ENCODE data around the gene ALG8. TPM values are rescaled to one million over a fixed set of nuclear protein-coding genes. Genes with fewer than 3 reads are reported as not detected.
"Not testable (repeated sequence)": the region's sequence is repeated elsewhere in the genome, so short reads cannot be mapped to it uniquely, and the experiment has no call there.

The ALG8 gene
- total RNA-seq, 2 experiments from 2014 or later = 35.1 to 35.9 TPM

GRCh38 chr11:78111298-78111697, 28.1 kb downstream of the ALG8 start:
- no peaks in the 10 kb centered on the region for H3K4me1 Mint-ChIP-seq (ENCODE audit: low read depth)
- no peak for DNase-seq
- H3K9me3 Mint-ChIP-seq = no peaks in the 10 kb centered on the region
- H3K27ac Mint-ChIP-seq = no peak overlapping the region
- intact Hi-C loops (cut with micrococcal nuclease) = no loop called here
- no peak overlapping the region for H3K4me3 Mint-ChIP-seq
- H3K36me3 Mint-ChIP-seq (ENCODE audit: low read depth) = peaks cover 31% of the 10 kb centered on the region
- CTCF ChIA-PET = no interaction called here
- H3K27me3 Mint-ChIP-seq (ENCODE audit: low read depth) = no peaks in the 10 kb centered on the region

- DNase-seq = no peak
- CTCF ChIA-PET = no interaction called here
- no peaks in the 10 kb centered on the region for H3K27me3 Mint-ChIP-seq (ENCODE audit: low read depth)
- no peak overlapping the region for H3K27ac Mint-ChIP-seq
- no peaks in the 10 kb centered on the region for H3K4me1 Mint-ChIP-seq (ENCODE audit: low read depth)
- no peaks in the 10 kb centered on the region for H3K9me3 Mint-ChIP-seq
- no peak overlapping the region for H3K4me3 Mint-ChIP-seq
- intact Hi-C loops (cut with micrococcal nuclease) = no loop called here
- H3K36me3 Mint-ChIP-seq (ENCODE audit: low read depth) = peaks cover 33% of the 10 kb centered on the region
These were observed 28.6 kb downstream of the ALG8 start for GRCh38 chr11:78110830-78111229.

- intact Hi-C loops (cut with micrococcal nuclease) = no loop called here
- Mint-ChIP-seq H3K4me1 (ENCODE audit: low read depth) (no peaks in the 10 kb centered on the region), H3K27me3 (ENCODE audit: low read depth) (no peaks in the 10 kb centered on the region), H3K9me3 (no peaks in the 10 kb centered on the region), H3K27ac (no peak overlapping the region), H3K36me3 (ENCODE audit: low read depth) (peaks cover 33% of the 10 kb centered on the region), H3K4me3 (no peak overlapping the region)
- no peak for DNase-seq
- CTCF ChIA-PET = no interaction called here
These were observed 29.1 kb downstream of the ALG8 start for GRCh38 chr11:78110351-78110750.

- intact Hi-C loops (cut with micrococcal nuclease) = no loop called here
- H3K4me1 Mint-ChIP-seq (ENCODE audit: low read depth) = no peaks in the 10 kb centered on the region
- no peak overlapping the region for H3K27ac Mint-ChIP-seq
- H3K4me3 Mint-ChIP-seq = no peak overlapping the region
- H3K27me3 Mint-ChIP-seq (ENCODE audit: low read depth) = no peaks in the 10 kb centered on the region
- peaks cover 33% of the 10 kb centered on the region for H3K36me3 Mint-ChIP-seq (ENCODE audit: low read depth)
- DNase-seq = no peak
- CTCF ChIA-PET = interaction anchor here (0.6 to 1.1 kb wide), 4 partner anchors 11 to 981 kb away, joined by 3 to 7 read pairs (median 3); partner anchors contain the start of gene MYO7A
- no peaks in the 10 kb centered on the region for H3K9me3 Mint-ChIP-seq
These were observed 30.1 kb downstream of the ALG8 start for GRCh38 chr11:78109081-78110015.

GRCh38 chr11:78100676-78101472, 38.6 kb downstream of the ALG8 start:
- H3K9me3 Mint-ChIP-seq = no peaks in the 10 kb centered on the region
- intact Hi-C loops (cut with micrococcal nuclease) = no loop called here
- DNase-seq = no peak
- no peak overlapping the region for H3K27ac Mint-ChIP-seq
- CTCF ChIA-PET = no interaction called here
- no peak overlapping the region for H3K4me3 Mint-ChIP-seq
- no peaks in the 10 kb centered on the region for H3K27me3 Mint-ChIP-seq (ENCODE audit: low read depth)
- H3K36me3 Mint-ChIP-seq (ENCODE audit: low read depth) = peaks cover 28% of the 10 kb centered on the region
- no peaks in the 10 kb centered on the region for H3K4me1 Mint-ChIP-seq (ENCODE audit: low read depth)

GRCh38 chr11:78100261-78100660, 39.2 kb downstream of the ALG8 start:
- no peaks in the 10 kb centered on the region for H3K27me3 Mint-ChIP-seq (ENCODE audit: low read depth)
- no peak overlapping the region for H3K27ac Mint-ChIP-seq
- H3K4me3 Mint-ChIP-seq = no peak overlapping the region
- CTCF ChIA-PET = no interaction called here
- H3K9me3 Mint-ChIP-seq = no peaks in the 10 kb centered on the region
- H3K4me1 Mint-ChIP-seq (ENCODE audit: low read depth) = peaks cover 1% of the 10 kb centered on the region
- DNase-seq = no peak
- intact Hi-C loops (cut with micrococcal nuclease) = no loop called here
- H3K36me3 Mint-ChIP-seq (ENCODE audit: low read depth) = peaks cover 32% of the 10 kb centered on the region

GRCh38 chr11:78099666-78100065, 39.8 kb downstream of the ALG8 start:
- no peak overlapping the region for H3K27ac Mint-ChIP-seq
- CTCF ChIA-PET = no interaction called here
- H3K9me3 Mint-ChIP-seq = no peaks in the 10 kb centered on the region
- intact Hi-C loops (cut with micrococcal nuclease) = no loop called here
- no peak overlapping the region for H3K4me3 Mint-ChIP-seq
- H3K27me3 Mint-ChIP-seq (ENCODE audit: low read depth) = no peaks in the 10 kb centered on the region
- H3K4me1 Mint-ChIP-seq (ENCODE audit: low read depth) = peaks cover 5% of the 10 kb centered on the region
- no peak for DNase-seq
- peaks cover 35% of the 10 kb centered on the region for H3K36me3 Mint-ChIP-seq (ENCODE audit: low read depth)

- CTCF ChIA-PET = no interaction called here
- no peaks in the 10 kb centered on the region for H3K9me3 Mint-ChIP-seq
- H3K4me3 Mint-ChIP-seq = no peak overlapping the region
- no peak for DNase-seq
- peaks cover 13% of the 10 kb centered on the region for H3K4me1 Mint-ChIP-seq (ENCODE audit: low read depth)
- no peaks in the 10 kb centered on the region for H3K27me3 Mint-ChIP-seq (ENCODE audit: low read depth)
- H3K27ac Mint-ChIP-seq = no peak overlapping the region
- peaks cover 41% of the 10 kb centered on the region for H3K36me3 Mint-ChIP-seq (ENCODE audit: low read depth)
- intact Hi-C loops (cut with micrococcal nuclease) = no loop called here
These were observed 41.6 kb downstream of the ALG8 start for GRCh38 chr11:78097666-78098385.

- no peak overlapping the region for H3K4me3 Mint-ChIP-seq
- H3K27ac Mint-ChIP-seq = peak overlapping the region; percentile 73
- peaks cover 13% of the 10 kb centered on the region for H3K4me1 Mint-ChIP-seq (ENCODE audit: low read depth)
- DNase-seq = peak; percentile 54
- peaks cover 28% of the 10 kb centered on the region for H3K36me3 Mint-ChIP-seq (ENCODE audit: low read depth)
- intact Hi-C loops (cut with micrococcal nuclease) = loop anchor here (1.0 to 5.0 kb wide), 3 partner anchors 15 to 93 kb away; partner anchors contain the start of genes ALG8, KCTD21, NDUFC2 and USP35
- H3K9me3 Mint-ChIP-seq = no peaks in the 10 kb centered on the region
- CTCF ChIA-PET = no interaction called here
- H3K27me3 Mint-ChIP-seq (ENCODE audit: low read depth) = no peaks in the 10 kb centered on the region
These were observed 45.2 kb downstream of the ALG8 start for GRCh38 chr11:78094250-78094649.

GRCh38 chr11:78086521-78087074, 52.8 kb downstream of the ALG8 start:
- H3K27me3 Mint-ChIP-seq (ENCODE audit: low read depth); CTCF ChIA-PET; DNase-seq; H3K27ac Mint-ChIP-seq; H3K36me3 Mint-ChIP-seq (ENCODE audit: low read depth); H3K4me3 Mint-ChIP-seq; H3K4me1 Mint-ChIP-seq (ENCODE audit: low read depth); H3K9me3 Mint-ChIP-seq; intact Hi-C loops (cut with micrococcal nuclease): not testable (repeated sequence)

- Mint-ChIP-seq H3K27me3 (ENCODE audit: low read depth) (no peaks in the 10 kb centered on the region), H3K27ac (no peak overlapping the region), H3K36me3 (ENCODE audit: low read depth) (no peaks in the 10 kb centered on the region), H3K9me3 (no peaks in the 10 kb centered on the region), H3K4me3 (no peak overlapping the region), H3K4me1 (ENCODE audit: low read depth) (peaks cover 7% of the 10 kb centered on the region)
- no peak for DNase-seq
- CTCF ChIA-PET = interaction anchor here (0.9 kb wide), 1 partner anchor 76 kb away, joined by 3 read pairs; no protein-coding TSS in a partner anchor
- intact Hi-C loops (cut with micrococcal nuclease) = no loop called here
These were observed 53.5 kb downstream of the ALG8 start for GRCh38 chr11:78085972-78086371.

GRCh38 chr11:78084506-78084905, 54.9 kb downstream of the ALG8 start:
- H3K9me3 Mint-ChIP-seq; H3K27me3 Mint-ChIP-seq (ENCODE audit: low read depth); CTCF ChIA-PET; H3K36me3 Mint-ChIP-seq (ENCODE audit: low read depth); H3K4me3 Mint-ChIP-seq; H3K27ac Mint-ChIP-seq; intact Hi-C loops (cut with micrococcal nuclease); DNase-seq: not testable (repeated sequence)
- H3K4me1 Mint-ChIP-seq (ENCODE audit: low read depth) = peaks cover 14% of the 10 kb centered on the region
